Testis (tissue), 3 donors: ENCODE data around the gene FHAD1. TPM values are rescaled to one million over a fixed set of nuclear protein-coding genes. Genes with fewer than 3 reads are reported as not detected.

Experiments used
- DNase-seq: peaks from one replicate; pipeline ENCODE4 v3.0.0-alpha.2; 2019
- H3K27ac ChIP-seq, 2 donors: fragments of 200-600 bp; sonication (generic); one replicate each; pipeline ENCODE4 v1.5.1; 2019
- H3K27me3 ChIP-seq: fragments of 200-600 bp; sonication (generic); one replicate; pipeline ENCODE4 v1.5.1; 2019
- H3K36me3 ChIP-seq: fragments of 200-600 bp; sonication (generic); one replicate; pipeline ENCODE4 v1.5.1; 2017; ENCODE audit warnings: low read depth; ENCODE audit errors: missing control alignments
- H3K4me1 ChIP-seq: fragments of 200-600 bp; sonication (generic); one replicate; pipeline ENCODE4 v1.5.1; 2019
- H3K4me3 ChIP-seq, 2 donors: fragments of 200-600 bp; sonication (generic); one replicate each; pipeline ENCODE4 v1.5.1; 2017 to 2019
- H3K9me3 ChIP-seq: fragments of 200-600 bp; sonication (generic); one replicate; pipeline ENCODE4 v1.5.1; 2017
- POLR2A ChIP-seq: fragments of 450-650 bp; IDR thresholded peaks from one replicate; pipeline ENCODE4 v1.6.1; 2017; ENCODE audit warnings: antibody characterized with exemption, mild to moderate bottlenecking, moderate library complexity
- WGBS, 2 donors: methylation state at CpG; one replicate each; pipeline ENCODE4 v1.1.5; 2018; 5-methylcytosine and 5-hydroxymethylcytosine counted together
- intact Hi-C: fragments of 100-400 bp; cut with DNase I; formaldehyde crosslinking; loops from one replicate; pipeline ENCODE4 v1.15.1; 2023; ENCODE audit warnings: low total_unique reads
- polyA plus RNA-seq: library from polyadenylated mRNA; stranded (reverse); fragments of 350-450 nt; fragmentation: Illumina TruSeq; extraction: RNeasy Lipid Tissue Mini Kit (QIAGEN cat#74804); gene quantifications from one replicate; pipeline ENCODE4 v1.2.3, GENCODE V29; 2014; ENCODE audit warnings: low read depth, low replicate concordance; ENCODE audit not compliant: insufficient read depth
- total RNA-seq, 2 donors: library from RNA; depleted of rRNA; stranded (reverse); fragments of >200 nt; gene quantifications; one replicate each; pipeline ENCODE4 v1.2.3, GENCODE V29; 2016
- TF ChIP-seq, protein P1 (sequence below), 3 experiments: fragments of 450-650 bp in 2 of 3; fragments of 200-600 bp in 1 of 3; sonication (generic) in 1 of 3; IDR thresholded peaks; one replicate each; pipeline ENCODE4 v1.5.1; 2016 to 2019; ENCODE audit warnings: antibody characterized with exemption in 3 of 3, mild to moderate bottlenecking in 2 of 3, moderate library complexity in 1 of 3

FHAD1 gene
- total and polyA plus RNA-seq, 3 donors from 2014 or later, result 22.0 to 73.3 (median 59.0) TPM

DNA sequence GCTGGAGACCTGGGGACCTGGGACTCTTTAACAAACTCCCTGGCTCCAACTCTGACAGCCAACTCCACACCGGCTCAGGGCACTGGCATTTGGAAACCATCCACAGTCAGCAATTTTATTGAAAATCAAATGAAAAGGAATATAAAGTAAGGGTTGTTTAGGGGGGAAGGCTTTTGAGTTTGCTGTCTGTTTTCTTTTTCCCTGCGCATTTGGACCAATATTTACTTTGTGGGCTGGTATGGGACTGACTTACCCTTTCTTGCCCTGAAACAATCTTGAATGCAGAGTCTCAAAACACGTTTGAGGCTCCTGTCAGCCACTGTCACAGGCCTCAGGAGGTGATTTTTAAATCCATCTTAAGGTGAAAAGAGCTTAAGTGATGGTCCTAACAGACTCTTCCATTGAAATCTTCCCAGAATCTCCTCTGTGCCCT, 147.3 kb downstream of the FHAD1 start:
- WGBS, 2 donors, result 80 to 84% methylated on average over 3 of the region's 3 CpGs
- Histone ChIP-seq H3K27ac (no peak overlapping the region), H3K4me3 (no peak overlapping the region), H3K9me3 (no peaks in the 10 kb centered on the region), H3K4me1 (no peaks in the 10 kb centered on the region), H3K27me3 (no peaks in the 10 kb centered on the region), H3K36me3 (no peaks in the 10 kb centered on the region)
- no peak for TF ChIP-seq POLR2A
- TF ChIP-seq, protein P1, sequence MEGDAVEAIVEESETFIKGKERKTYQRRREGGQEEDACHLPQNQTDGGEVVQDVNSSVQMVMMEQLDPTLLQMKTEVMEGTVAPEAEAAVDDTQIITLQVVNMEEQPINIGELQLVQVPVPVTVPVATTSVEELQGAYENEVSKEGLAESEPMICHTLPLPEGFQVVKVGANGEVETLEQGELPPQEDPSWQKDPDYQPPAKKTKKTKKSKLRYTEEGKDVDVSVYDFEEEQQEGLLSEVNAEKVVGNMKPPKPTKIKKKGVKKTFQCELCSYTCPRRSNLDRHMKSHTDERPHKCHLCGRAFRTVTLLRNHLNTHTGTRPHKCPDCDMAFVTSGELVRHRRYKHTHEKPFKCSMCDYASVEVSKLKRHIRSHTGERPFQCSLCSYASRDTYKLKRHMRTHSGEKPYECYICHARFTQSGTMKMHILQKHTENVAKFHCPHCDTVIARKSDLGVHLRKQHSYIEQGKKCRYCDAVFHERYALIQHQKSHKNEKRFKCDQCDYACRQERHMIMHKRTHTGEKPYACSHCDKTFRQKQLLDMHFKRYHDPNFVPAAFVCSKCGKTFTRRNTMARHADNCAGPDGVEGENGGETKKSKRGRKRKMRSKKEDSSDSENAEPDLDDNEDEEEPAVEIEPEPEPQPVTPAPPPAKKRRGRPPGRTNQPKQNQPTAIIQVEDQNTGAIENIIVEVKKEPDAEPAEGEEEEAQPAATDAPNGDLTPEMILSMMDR (IDR thresholded peaks at IDR 0.05), result no peak
- intact Hi-C loops, result no loop called here
- no peak for DNase-seq

DNA sequence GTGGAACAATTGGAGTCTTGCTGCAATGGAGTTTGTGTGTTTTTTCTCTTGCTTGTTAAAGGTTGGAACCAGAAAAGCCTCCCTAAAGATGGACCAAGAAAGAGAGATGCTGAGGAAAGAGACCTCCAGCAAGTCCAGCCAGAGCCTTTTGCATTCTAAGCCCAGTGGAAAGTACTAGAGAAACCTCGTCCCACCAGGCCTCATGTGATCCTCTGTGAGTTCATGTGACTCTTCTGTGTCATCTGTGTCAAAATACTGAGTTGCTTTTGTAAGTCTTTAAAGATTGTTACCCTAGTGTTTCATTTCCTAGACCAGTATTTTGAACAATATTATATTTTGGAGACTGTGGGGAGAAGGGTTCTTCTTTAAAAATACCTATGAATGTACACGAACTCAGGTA, 150.2 kb downstream of the FHAD1 start:
- Histone ChIP-seq H3K4me1 (no peaks in the 10 kb centered on the region), H3K27me3 (no peaks in the 10 kb centered on the region), H3K9me3 (no peaks in the 10 kb centered on the region), H3K4me3 (no peak overlapping the region), H3K27ac (no peak overlapping the region), H3K36me3 (no peaks in the 10 kb centered on the region)
- DNase-seq, result no peak
- intact Hi-C loops, result no loop called here
- 81 to 96% methylated on average over 2 of the region's 2 CpGs for WGBS, 2 donors
- no peak for TF ChIP-seq POLR2A
- TF ChIP-seq, protein P1 (IDR thresholded peaks at IDR 0.05), result no peak

DNA sequence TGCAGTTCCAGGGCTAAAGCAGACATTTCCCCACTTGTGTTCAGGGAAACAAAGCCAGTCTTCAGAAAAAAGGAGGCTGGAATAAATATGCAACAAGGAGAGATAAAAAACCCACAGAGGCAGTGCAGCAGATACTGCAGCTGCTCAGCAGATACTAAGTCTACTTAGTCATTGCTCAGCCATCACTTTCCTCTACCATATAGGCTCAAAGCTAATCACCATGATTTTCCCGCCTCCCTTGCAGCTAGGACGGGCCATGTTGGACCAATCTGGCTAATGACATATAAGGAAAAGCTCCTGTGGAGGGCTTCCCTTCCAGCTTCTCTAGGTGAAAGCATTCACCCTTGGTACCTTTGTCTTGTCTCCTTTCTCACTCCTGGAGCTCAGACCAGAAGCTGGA, 152.7 kb downstream of the FHAD1 start:
- intact Hi-C loops, result no loop called here
- WGBS, 2 donors, result 93 to 98% methylated on average over 2 of the region's 2 CpGs
- Histone ChIP-seq H3K4me3 (no peak overlapping the region), H3K27me3 (no peaks in the 10 kb centered on the region), H3K27ac (no peak overlapping the region), H3K9me3 (no peaks in the 10 kb centered on the region), H3K4me1 (no peaks in the 10 kb centered on the region), H3K36me3 (no peaks in the 10 kb centered on the region)
- no peak for TF ChIP-seq POLR2A
- TF ChIP-seq, protein P1 (IDR thresholded peaks at IDR 0.05), result no peak
- no peak for DNase-seq

DNA sequence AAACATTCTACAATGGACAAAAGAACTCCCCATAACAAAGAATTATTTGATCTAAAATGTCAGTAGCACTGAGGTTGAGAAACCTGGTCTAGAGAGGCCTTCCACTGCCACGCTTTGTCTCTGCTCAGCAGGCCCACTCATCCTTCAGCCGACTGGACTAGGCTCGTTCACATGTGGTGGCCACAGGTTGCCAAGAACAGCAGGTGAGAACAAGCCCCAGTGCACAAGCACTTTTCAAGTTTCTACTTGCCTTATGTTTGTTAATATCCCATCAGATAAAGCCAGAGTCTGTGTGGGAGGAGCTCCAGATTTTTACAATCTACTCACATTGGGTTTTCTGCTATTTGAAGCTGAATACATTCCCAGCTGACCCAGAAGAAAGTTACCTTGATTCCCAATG, 153.6 kb downstream of the FHAD1 start:
- Histone ChIP-seq H3K4me3 (no peak overlapping the region), H3K27ac (no peak overlapping the region), H3K27me3 (no peaks in the 10 kb centered on the region), H3K9me3 (no peaks in the 10 kb centered on the region), H3K36me3 (no peaks in the 10 kb centered on the region), H3K4me1 (no peaks in the 10 kb centered on the region)
- WGBS, 2 donors, result 92 to 93% methylated on average over 3 of the region's 3 CpGs
- TF ChIP-seq, protein P1 (IDR thresholded peaks at IDR 0.05), result no peak
- no peak for TF ChIP-seq POLR2A
- no peak for DNase-seq
- intact Hi-C loops, result no loop called here

DNA sequence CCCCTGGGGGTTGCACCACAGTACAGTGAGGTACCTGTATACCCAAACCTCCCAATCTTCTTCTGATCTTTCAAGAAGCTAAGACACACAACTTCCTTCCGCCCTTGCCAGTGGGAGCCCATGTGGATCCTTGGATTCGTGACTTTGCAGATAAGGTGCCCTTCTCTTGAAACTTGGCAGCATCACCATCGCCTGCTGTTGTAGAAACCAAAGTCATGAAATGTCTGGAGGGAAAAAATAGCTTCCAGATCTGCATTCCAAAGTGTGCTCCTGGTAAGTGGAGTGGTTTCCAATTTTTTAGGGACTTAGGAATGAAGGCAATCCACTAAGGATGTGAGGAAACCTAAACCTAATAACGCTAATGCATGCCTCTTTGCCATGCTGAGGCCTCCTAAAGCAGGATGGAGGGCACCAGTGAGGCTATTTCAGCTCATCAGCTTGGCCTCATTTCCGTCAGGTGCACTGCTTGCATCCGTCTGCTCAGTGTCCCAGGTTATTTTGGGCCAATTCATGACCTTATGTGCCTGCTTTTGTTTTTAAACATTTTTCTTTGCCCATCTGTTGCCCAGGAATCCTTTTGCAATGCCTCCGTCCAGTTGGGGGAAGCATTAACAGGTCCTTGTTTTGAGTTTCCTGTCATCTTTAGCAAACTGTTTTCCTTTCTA, 154.5 kb downstream of the FHAD1 start:
- DNase-seq, result no peak
- Histone ChIP-seq H3K36me3 (no peaks in the 10 kb centered on the region), H3K4me3 (no peak overlapping the region), H3K27me3 (no peaks in the 10 kb centered on the region), H3K27ac (no peak overlapping the region), H3K9me3 (no peaks in the 10 kb centered on the region), H3K4me1 (no peaks in the 10 kb centered on the region)
- 79 to 81% methylated on average over 7 of the region's 7 CpGs for WGBS, 2 donors
- intact Hi-C loops, result no loop called here
- TF ChIP-seq, protein P1 (IDR thresholded peaks at IDR 0.05), result no peak
- TF ChIP-seq POLR2A, result no peak
